NCI-H2029 (cell line): Measurements from ENCODE around the gene TAGLN2.

Experiments
- DNase-seq: peaks from one replicate; lab custom pipeline; 2025; lab: John Stamatoyannopoulos, UW

Gene TAGLN2

DNA sequence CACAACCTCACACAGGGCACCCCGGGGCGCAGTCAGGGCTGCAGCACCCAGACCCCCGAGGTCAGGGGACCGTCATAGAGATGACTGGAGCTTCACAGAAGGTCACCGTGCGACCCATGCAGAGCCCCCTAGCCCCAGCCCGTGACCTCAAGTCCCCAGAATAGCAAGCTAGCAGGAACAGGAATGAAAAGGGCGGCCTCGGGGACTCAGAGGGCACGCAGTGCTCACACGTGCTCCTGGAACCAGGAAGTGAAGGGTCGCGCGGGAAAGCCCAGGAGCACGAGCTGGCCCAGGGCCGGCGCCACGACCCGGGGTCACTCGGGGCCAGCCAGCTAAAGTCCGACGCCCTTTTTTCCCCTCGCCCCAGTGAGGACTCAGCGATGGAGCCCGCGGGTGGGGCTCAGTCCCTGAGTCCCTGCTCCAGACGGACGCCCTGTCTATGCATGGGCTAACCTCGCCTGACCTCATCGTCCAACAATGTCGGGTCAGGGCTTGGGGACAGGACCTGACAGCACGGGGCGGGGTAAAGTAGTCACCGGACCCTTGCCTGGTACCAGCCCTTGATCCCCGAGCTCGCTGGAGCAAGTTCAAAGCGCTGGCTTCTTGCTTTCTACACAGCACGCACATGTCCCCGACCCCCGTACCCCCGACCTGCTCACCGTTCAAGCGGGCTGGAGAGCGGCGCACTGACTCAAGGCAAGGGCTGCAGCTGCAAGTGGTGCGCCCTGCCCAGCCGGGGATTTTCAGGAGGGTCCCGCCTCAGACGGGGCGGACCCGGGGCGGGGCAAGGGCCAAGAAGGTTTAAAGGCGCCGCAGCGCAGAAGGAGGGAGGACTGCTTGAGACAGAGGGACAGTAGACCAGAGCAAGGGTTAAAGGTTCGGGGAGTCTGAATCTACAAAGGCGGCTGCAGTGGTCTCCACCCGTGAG is at the start of gene TAGLN2:
Gene TAGLN2, minus strand, starts transcription at position 717 of the 928 bp plus-strand sequence. CDS start 4,998 bp downstream, outside the sequence.
- peak; percentile 65 for DNase-seq

DNA sequence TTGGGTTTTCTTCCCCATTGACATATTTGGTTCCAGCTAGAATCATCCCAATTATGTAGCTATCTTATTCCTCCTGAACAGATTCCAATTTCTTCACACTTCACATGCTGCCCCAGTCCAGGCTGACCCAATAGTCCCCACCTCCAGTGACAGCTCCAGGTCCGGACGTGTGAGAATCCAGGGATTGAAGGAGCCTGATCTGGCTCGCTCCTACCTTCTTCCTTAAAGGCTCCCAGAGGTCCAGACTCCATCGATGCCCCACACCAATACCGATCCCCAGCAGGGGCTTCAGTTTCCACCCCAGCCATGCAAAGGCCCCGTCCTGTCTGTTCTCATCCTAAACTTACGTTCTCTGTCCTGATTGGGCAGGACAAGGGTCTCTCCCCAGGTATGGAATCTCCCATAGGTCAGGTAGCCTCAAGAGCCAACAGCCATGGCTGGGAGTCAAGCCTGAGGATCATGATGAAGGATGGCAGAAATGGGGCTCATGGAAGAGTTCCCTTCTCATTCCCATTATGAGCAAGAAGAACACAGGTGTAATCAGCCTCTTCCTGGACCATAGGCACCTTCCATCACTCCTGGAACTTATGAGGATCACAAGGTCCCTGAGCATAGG is 49.2 kb upstream of the TAGLN2 start:
- DNase-seq: no peak

DNA sequence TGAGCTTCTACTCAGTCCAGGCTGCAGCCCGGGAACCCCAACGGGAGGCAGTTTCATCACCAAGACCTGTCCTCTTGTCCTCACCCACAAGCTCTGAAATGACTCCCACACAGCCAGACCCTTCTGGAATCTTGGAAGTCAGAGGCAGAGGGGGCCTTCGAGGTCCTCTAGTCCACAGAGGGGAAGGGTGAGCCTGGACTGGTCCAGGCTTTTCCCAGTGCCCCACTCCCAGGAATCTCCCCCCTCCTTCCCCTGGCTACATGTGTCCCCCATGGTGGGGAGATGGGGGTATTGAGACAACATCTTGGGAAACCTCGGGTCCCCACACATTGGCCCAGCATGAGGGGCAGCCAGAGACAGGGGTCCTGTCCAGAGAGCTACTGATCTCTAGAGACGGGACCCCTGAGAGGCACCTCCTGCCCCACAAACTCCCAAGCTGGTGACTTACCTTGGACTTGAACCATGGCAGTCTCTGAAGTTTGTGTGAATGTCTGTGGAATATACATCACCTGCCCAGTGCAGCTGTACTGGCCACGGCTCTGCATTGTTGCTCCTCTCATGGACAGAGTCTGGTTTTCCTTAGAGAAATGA is 48.1 kb upstream of the TAGLN2 start:
- no peak for DNase-seq

DNA sequence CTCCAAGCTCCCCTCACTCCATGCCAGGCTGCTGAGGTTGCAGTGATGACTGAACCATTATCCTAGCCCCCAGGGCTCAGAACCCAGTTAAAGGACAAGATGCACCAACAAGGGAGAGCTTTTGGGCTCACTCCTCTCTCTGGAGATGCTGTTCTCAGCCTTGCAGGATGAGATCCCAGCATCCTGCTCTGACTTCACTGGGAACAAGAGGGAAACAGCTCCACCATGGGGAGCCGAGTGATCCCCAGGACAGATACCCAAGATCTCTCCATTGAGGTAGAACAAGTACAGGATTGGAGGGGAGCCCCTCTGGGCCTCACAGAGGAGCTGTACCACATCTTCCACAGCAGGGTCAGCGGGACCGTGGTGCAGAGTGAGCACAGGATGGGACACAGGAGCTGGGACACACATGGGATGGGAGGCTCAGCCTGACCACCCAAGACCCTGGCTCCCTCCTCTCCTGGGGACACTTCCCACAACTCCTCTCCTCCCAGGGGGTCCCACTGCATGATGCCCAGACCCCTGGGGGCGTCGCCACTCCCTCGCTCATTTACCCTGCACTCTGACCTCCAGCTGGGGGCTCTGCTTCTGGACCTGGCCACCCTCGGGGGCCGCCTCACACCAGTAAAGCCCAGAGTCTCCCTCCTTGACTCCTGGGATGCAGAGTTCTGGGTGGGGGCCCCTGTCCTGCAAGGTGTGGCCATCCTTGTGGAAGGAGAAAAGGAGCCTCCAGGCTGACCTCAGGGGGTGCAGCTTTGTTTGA is 47.3 kb upstream of the TAGLN2 start:
- no peak for DNase-seq

DNA sequence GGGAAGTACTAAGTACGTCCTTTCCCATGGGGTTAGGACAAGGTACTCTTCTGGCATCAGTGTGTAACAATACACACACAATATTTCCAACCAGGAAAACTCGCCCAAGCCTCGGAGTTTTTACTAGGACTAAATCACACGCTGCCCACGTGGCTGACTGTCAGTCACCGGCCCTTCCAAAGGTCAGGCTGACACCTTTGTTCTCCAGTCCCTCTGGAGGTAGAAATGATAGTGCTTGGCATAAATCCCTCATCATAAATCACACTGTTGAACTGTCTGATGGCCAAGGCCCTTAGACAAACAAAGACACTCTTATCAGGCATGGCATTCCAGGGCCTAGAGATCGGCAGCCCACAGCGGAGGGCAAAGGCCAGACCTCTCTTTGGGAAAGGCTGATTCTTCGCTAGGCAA is 45.6 kb upstream of the TAGLN2 start:
- DNase-seq: no peak

DNA sequence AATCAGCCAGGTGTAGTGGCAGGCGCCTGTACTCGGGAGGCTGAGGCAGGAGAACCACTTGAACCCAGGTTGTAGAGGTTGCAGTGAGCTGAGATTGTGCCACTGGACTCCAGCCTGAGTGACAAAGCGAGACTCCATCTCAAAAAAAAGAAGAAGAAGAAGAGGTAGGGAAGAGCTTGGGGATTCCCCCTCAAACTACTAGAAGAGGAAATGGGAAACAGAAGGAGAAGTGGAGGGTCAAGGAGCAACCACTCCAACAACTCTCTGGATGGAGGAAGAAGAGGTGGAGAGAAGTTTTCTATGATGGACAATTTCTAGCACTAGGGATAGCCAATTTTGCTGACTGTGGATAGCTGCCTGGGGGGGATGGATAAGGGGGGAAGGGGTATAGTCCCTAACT is 43.6 kb upstream of the TAGLN2 start:
- no peak for DNase-seq

DNA sequence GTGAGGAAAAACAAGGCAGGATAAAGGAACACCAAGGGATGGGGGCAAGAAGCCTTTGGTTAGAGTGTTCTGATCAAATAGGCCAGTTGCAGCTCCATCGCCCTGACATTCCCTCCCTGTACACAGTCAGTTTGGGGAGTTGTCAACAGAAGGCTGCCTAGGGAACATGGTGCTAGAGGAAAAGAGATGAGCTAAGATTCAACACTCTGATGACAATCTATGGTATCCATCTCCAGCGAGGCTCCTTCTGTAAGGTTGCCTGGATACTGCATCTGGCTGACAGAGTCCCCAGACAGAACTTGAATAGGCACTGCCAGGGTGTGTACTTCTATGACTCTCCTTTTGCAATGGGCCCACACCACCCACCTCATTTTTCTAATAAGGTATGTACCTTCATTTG is 40.0 kb upstream of the TAGLN2 start:
- no peak for DNase-seq

DNA sequence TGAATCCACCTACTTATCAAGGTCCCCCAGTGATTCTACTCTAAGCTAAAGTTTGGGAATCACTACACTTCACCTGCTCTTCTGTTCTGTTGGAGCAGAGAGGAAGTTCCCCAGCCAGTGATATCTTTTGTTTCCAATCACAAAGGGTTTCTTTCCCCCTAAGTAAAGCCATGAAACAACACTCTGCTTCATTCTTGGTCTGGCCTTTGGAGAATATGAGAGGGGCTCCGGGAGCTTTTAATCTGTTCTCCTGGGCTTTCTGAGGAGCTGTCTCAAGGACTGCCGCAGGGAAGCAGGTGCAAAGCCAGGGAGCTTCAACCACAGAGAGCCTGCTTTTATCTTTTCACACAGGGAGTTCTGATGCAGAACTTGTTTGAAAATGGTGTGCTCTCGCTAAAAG is 38.8 kb upstream of the TAGLN2 start:
- DNase-seq: no peak

DNA sequence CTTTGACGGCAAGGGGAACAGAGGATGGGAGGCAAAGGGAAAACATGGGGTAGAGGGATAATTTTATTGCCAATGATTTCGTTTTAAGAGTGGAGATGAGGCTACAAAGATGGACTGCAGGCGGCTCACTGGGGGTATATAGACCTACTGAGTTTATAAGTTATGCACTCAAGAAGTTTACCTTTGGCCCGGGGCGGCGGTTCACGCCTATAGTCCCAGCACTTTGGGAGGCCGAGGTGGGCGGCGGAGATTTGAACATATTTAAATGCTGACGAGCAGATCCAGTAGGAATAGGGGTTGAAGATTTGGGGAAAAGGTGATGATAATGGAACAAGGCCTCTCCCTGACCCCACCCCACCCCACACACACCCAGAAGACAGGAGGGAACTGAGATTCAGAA is 36.9 kb upstream of the TAGLN2 start:
- DNase-seq: no peak

DNA sequence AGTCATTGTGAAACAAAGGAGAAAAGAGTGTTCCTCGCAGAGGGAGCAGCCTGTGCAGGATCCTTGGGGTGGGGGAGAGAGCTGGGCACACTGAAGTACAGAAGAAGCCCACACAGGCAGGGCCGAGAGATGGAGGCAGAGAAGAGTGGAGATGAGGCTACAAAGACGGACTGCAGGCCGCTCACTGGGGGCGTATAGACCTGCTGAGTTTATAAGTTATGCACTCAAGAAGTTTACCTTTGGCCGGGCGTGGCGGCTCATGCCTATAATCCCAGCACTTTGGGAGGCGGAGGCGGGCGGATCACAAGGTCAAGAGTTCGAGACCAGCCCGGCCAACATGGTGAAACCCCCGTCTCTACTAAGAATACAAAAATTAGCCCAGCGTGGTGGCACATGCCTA is 36.3 kb upstream of the TAGLN2 start:
- DNase-seq: no peak

DNA sequence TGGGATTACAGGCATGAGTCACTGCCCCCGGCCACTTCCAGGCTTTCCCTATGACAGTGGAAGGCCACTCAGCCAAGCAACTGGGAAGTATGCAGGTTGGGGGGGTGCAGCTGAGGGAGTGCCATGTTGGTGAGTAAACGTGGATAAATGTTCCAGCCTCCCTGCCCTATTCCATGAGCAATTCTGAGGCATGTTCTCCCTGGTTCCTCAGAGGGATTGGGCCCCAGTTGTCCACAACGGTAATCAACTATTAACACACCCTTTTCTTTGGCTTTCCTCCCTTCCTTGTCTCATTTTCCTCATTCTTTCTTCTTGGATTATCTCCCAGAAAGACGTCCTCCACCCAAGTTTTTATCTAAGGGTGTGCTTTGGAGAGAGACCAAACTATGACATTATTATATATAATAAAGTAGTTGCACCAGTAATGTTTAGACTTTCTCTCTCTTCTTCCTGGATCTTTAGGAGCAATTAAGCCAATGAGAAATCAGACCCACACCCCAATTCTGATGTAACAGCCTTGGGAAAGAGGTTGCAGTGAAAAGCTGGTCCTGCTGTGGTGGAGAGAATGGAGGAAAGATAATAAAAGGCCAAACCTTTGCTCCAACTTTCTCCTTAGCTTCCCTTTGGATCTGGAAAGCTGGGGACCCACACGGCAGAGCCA is 35.5 kb upstream of the TAGLN2 start:
- DNase-seq: no peak

DNA sequence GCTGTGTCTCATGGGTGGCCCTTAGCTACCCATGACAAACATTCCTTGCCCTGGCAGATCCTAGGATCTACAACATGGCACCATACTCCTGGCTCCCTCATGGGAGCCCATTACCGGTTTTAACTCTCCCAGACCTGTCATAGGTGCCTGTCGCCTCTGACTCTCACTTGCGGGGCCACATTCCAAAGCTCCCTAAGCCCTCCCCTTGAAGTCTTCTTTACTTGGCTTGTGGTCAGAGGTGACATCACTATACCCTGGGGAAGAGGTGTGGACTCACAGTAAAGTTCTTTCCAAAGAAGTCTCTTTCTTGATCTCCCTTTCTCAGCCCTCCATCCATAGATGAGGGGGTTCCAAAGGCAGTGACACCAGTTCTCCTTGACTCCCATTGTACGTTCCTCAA is 34.1 kb upstream of the TAGLN2 start:
- no peak for DNase-seq

DNA sequence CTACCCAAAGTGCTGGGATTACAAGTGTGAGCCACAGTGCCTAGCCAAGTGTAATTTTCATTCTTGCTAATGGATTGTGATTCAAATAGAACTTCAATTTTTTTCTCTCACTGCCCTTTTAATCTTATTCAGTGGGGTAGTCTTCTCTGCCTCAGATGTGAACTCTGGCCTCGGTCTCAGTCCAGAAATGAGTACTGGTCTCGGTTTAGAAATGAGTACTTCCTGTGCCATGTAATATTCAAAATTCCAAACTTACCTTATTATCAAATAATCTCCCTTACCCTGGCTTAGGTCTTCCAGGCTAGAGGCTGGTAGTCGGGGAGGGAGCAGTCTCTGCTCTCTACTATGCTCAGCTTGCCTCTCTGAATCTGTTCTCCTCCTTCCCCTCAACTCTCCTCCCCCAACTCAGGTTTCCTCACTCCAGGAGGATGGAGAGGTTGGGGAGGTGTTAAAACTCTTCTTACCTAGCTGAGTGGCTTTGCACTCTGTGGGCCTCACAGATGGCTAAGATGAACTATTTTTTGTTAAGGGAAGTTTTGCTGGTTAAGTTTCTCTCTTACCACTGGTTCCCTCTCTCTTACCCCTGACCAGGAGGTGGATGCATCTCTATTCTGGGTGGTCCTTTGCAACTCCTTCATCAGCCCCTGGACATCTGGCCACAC is 33.5 kb upstream of the TAGLN2 start:
- DNase-seq: no peak

DNA sequence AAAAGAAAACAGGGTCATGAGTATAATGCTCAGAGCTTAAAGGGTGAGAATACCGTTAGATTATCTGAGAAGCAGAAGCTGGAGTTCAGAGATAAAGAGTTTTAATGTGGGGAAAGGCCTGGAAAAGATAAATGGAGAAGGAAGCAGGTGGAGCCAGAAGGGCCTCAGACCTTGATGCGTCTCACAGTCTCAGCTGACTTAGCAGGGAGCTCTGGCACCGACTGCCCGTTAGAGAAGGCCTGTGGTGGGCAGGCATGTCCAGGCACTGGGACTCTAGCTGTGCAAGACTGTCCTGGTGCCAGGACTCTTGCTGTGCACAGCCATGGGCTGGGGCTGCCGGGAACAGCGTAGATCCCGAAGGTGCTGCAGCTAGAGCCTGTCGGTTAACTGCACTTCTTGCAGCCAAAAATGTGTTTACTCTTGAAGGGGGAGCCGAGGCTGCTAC is 32.5 kb upstream of the TAGLN2 start:
- DNase-seq: no peak

DNA sequence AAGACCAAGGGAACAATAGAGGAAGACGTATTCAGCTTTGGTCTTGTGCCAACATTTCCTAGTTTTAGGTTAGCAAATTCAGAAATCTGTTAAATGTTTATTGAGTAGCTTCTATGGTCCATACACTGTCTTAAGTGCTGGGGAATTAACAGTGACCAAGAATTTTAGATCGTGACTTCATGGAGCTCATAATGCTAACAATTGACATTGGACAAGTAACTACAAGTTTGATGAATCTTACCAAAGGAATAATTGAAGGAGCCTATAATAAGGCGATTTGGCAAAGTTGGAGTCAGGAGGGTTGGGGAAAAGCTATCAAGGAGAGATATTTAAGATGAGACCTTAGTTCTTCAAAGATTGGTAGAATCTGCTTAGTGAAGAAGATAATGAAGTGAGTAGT is 30.1 kb upstream of the TAGLN2 start:
- DNase-seq: no peak

DNA sequence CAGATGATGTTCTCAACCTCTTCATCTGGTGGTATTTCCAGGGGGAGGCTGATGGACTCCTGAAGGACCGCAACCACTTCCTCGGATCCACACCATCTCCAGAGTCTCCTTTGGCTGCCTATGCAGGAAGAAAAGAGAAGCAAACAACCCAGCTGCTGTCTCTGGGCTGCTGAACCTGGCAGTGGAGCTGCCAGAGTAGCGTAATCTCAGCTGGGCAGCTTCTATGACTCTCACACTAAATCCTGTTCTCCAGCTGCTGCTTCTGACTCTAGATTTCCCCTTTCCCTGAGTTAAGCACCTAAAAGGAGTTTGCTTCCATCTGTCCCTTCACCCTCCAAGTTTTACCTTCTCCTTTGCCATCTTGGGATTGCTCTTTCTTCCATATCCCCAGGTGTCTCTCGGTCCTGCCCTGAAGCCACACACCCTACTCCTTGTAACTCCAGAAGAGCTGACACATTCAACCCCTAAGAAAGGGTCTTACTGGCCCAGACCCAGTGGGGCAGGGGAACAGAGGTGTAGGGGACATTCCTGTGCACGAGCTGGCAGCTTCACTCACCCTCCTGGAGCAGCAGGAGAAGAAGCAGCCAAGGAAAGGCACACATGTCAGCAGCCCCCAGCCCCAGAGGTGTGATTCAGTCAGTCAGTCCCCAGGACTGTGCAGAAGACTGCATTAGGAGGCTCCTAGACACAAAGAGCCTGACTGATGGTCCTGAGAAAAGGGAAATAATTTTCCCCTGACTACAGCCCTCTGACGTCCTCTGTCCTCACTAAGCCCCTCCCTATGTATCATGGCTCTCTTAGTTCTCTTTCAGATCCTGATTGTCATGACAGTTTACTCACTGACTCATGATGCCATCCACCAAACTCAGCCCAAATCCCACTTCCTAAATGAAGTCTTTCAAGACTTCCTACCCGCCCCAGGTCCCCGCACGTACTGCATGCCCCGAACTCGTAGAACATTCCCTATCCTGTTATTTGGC is 28.5 kb upstream of the TAGLN2 start, which contains the start of gene SLAMF9:
Gene SLAMF9, minus strand, starts transcription at position 702 of the 980 bp plus-strand sequence. Its CDS starts 100 bp downstream, at position 602.
- no peak for DNase-seq

DNA sequence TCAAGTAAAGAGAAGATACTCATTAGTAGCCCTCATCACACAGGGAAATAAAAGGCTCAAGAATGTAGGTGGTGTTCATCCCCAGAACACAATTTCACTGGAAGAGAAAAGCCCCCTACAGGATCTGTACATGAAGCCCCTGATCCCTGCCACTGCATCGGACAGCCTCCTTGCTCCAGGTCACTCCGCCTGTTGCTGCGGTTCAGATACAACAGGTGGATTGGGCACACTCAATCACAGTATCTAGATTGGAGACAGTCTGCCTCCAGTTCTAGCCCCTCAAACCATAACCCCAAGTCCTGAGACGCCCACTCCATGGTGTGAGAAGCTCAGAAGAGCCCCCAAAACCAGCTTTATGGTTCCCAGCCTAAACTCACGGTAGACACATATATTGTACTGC is 27.6 kb upstream of the TAGLN2 start:
- no peak for DNase-seq

DNA sequence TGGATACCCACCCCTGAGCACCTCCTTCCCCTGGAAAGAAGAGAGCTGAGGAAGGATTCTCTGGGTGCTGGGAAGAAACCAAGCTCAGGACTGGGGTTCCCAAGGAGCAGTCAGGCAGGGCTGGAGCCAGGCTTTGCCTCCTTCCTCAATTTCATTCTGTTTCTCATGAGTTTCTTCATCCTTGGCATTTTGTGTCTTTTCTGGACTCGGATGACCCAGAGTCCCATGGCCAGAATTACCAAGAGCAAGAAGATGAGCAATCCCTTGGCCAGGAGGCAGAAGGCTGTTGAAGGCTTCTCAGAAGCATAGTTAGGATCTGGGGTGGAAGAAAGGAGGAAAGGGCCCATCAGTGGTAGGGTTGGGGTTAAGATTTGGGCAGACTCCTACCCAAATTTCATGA is 26.2 kb upstream of the TAGLN2 start:
- DNase-seq: no peak

DNA sequence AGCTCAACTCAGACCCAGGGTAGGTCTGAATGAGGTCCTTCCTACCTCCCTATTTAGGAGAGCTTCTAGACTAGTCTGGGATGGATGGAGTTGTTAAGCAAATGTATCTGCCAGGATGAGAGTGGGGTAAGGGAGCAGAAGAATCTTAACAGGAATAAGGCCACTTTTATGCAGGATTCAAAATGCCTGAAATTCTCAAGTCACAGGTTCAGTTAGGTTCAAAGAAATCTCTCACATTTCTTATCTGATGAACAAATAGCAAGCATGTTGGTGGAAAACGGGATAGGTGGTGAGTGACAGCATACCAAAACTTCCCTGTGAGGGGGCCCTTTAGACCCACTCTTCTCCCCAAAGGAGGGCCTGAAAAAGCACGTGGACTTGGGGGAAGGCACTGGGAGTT is 25.7 kb upstream of the TAGLN2 start:
- DNase-seq: no peak

DNA sequence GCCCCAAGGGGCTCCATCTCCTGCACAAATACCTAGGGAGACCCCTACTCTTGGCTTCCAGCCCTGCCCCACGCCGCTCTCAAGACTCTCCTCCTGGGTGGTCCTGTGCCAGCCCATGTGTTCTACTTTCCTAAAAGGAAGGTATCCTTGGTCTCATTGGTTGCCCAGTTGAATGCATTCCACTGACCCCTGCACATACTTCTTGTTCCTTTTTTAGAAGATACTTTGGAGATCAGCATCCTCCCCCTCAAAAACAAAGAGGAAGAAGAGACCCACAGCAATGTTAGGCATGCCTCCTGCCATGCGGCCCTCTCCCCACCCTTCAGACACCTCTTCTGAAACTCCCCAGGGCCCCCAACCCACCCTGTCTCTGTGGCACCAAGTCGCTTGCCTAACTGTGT is 24.7 kb upstream of the TAGLN2 start:
- no peak for DNase-seq
